Keratinocyte (primary cell): ENCODE results near the gene RNPS1. TPM values are rescaled to one million over a fixed set of nuclear protein-coding genes. Genes with fewer than 3 reads are reported as not detected.

ENCODE experiments used
- DNase-seq: peaks from one replicate; pipeline ENCODE4 v3.0.0-alpha.2; 2011; ENCODE audit warnings: low read depth, missing footprints, low spot score
- FAIRE-seq: peaks from 2 replicates; lab custom pipeline; 2011; peaks lifted over from hg19 to GRCh38; lab: Jason Lieb, UNC
- H2AFZ ChIP-seq: 2 replicates; pipeline ENCODE4 v1.6.0; 2012; ENCODE audit warnings: low read length, control low read depth, inconsistent platforms; ENCODE audit not compliant: control insufficient read depth
- H3K27ac ChIP-seq: 2 replicates; pipeline ENCODE4 v1.5.1; 2011; ENCODE audit warnings: low read length; ENCODE audit not compliant: control insufficient read depth, insufficient read depth
- H3K27me3 ChIP-seq: 3 replicates; pipeline ENCODE4 v1.6.0; 2011; ENCODE audit warnings: low read length; ENCODE audit not compliant: control insufficient read depth, insufficient read depth; ENCODE audit errors: extremely low read depth
- H3K36me3 ChIP-seq, 2 experiments: 2 replicates in 1 of 2; 3 replicates in 1 of 2; pipeline ENCODE4 v1.5.1; 2011; ENCODE audit warnings: low read length in 2 of 2, mild to moderate bottlenecking in 1 of 2; ENCODE audit not compliant: control insufficient read depth in 2 of 2, insufficient read depth in 2 of 2; ENCODE audit errors: extremely low read depth in 1 of 2
- H3K4me1 ChIP-seq: 3 replicates; pipeline ENCODE4 v1.5.1; 2011; ENCODE audit warnings: low read length; ENCODE audit not compliant: control insufficient read depth, insufficient read depth; ENCODE audit errors: extremely low read depth
- H3K4me2 ChIP-seq: 3 replicates; pipeline ENCODE4 v1.6.0; 2011; ENCODE audit warnings: low read depth, low read length; ENCODE audit not compliant: control insufficient read depth, insufficient read depth; ENCODE audit errors: extremely low read depth
- H3K4me3 ChIP-seq, 3 experiments: fragments of 200-600 bp in 1 of 3; sonication (generic) in 1 of 3; 2 replicates in 2 of 3; 3 replicates in 1 of 3; pipeline ENCODE4 v1.5.1; 2011 to 2016; ENCODE audit warnings: low read length in 3 of 3, mild to moderate bottlenecking in 3 of 3, control low read depth in 2 of 3, inconsistent platforms in 1 of 3, low read depth in 1 of 3, mixed read lengths in 1 of 3, mixed run types in 1 of 3, moderate library complexity in 1 of 3; ENCODE audit not compliant: control insufficient read depth in 2 of 3, insufficient read depth in 2 of 3; ENCODE audit errors: extremely low read depth in 1 of 3
- H3K79me2 ChIP-seq: 2 replicates; pipeline ENCODE4 v1.6.0; 2012; ENCODE audit warnings: low read length; ENCODE audit not compliant: control insufficient read depth, insufficient read depth
- H3K9ac ChIP-seq: 3 replicates; pipeline ENCODE4 v1.6.0; 2011; ENCODE audit warnings: low read length; ENCODE audit not compliant: control insufficient read depth, insufficient read depth; ENCODE audit errors: extremely low read depth
- H3K9me1 ChIP-seq: 3 replicates; pipeline ENCODE4 v1.6.0; 2011; ENCODE audit warnings: low read length; ENCODE audit not compliant: control insufficient read depth, insufficient read depth; ENCODE audit errors: extremely low read depth
- H3K9me3 ChIP-seq: 2 replicates; pipeline ENCODE4 v1.5.1; 2012; ENCODE audit warnings: low read depth, low read length; ENCODE audit not compliant: control insufficient read depth
- H4K20me1 ChIP-seq: 3 replicates; pipeline ENCODE4 v1.6.0; 2011; ENCODE audit warnings: low read length; ENCODE audit not compliant: control insufficient read depth, insufficient read depth; ENCODE audit errors: extremely low read depth
- EZH2 ChIP-seq: IDR thresholded peaks from one replicate; pipeline ENCODE4 v1.6.1; 2012; ENCODE audit warnings: inconsistent platforms, mild to moderate bottlenecking, low read length, moderate library complexity
- dilution Hi-C: fragments of 300-500 bp; cut with MboI; formaldehyde crosslinking; loops from one replicate; pipeline ENCODE4 v1.7.0; 2020; ENCODE audit warnings: low sequenced_read_pairs; ENCODE audit not compliant: extremely low pct_ligation_motif_present
- polyA plus RNA-seq, 5 experiments: library from polyadenylated mRNA; depleted of rRNA in 3 of 5; stranded (reverse) in 3 of 5; stranded (forward) in 1 of 5; unstranded in 1 of 5; fragments of >200 nt; gene quantifications; 1 replicate in 1 of 5; 2 replicates in 3 of 5; 3 replicates in 1 of 5; pipeline versions ENCODE4 v1.2.1 to v1.2.3, GENCODE V29; 2011 to 2012; ENCODE audit warnings: missing spikeins in 2 of 5, low read depth in 1 of 5, low replicate concordance in 1 of 5
- small RNA-seq, 3 experiments: library from RNA; depleted of rRNA; stranded (forward); fragments of <200 nt; gene quantifications; one replicate each; pipeline ENCODE3, GENCODE V24; 2012; ENCODE audit warnings: low read depth in 3 of 3, low replicate concordance in 1 of 3; ENCODE audit not compliant: insufficient read length in 3 of 3
- TF ChIP-seq, protein P1 (sequence below), 3 experiments: IDR thresholded peaks in 1 of 3; conservative IDR thresholded peaks in 1 of 3; optimal IDR thresholded peaks in 1 of 3; 2 replicates in 2 of 3; 3 replicates in 1 of 3; pipeline versions ENCODE3 to v1.5.1; 2011; ENCODE audit warnings: low read length in 3 of 3, mild to moderate bottlenecking in 3 of 3, moderate library complexity in 2 of 3, control low read depth in 1 of 3, inconsistent platforms in 1 of 3; ENCODE audit not compliant: insufficient read depth in 2 of 3; ENCODE audit errors: extremely low read depth in 1 of 3

RNPS1 gene
- polyA plus RNA-seq, 1 donor (not counting 4 experiments of a cell fraction or from before 2014, with no cell fraction given) = 89.4 TPM

DNA sequence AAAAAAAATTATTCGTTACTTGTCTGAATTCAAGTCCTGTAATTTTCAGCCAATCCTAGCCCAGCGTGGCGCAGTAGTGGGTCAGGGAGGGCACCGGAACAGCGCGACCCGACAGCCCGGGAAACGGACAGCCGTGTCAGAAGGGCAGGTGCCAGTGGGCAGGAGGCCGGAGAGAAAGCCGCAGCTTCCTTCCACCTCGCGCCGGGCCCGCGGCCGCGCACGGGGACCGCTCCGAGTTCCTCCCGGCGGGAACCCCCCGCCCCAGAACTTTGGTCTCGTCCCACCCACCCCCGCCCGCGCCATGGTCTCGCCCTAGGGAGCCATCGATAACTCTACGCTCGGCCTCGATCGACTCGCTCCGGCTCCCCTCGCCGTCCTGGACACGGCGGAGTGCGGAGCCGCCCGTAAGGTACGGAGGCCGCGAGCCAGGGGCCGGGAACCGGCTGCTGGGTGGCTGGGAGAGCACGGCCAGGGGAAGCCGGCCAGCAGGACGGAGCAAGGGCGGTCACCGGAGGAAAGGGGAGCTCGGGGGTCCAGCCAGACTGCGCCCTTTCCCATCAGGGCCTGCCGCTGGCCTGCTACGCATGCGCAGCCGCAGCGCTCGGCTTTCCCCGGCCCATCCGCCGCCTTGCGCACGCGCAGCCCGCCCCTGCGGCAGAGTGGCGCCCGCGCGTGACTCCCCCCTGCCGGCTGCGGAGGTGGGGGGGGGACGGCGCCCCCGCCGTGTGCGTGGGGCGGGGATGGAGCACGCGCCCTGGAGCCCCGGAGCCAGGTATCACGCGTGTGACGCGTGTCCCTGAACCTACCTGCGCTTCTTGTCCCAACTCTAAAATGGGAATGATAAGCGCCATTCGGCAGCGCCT is 62.6 kb downstream of the RNPS1 start, which contains the start of gene MLST8:
MLST8 (plus strand) TSS at position 351 of the 863 bp plus-strand sequence. CDS start 632 bp downstream, outside the sequence.
- no peaks in the 10 kb centered on the region for H3K27me3 ChIP-seq
- H3K9me3 ChIP-seq = no peaks in the 10 kb centered on the region
- TF ChIP-seq EZH2 = no peak
- TF ChIP-seq, protein P1, sequence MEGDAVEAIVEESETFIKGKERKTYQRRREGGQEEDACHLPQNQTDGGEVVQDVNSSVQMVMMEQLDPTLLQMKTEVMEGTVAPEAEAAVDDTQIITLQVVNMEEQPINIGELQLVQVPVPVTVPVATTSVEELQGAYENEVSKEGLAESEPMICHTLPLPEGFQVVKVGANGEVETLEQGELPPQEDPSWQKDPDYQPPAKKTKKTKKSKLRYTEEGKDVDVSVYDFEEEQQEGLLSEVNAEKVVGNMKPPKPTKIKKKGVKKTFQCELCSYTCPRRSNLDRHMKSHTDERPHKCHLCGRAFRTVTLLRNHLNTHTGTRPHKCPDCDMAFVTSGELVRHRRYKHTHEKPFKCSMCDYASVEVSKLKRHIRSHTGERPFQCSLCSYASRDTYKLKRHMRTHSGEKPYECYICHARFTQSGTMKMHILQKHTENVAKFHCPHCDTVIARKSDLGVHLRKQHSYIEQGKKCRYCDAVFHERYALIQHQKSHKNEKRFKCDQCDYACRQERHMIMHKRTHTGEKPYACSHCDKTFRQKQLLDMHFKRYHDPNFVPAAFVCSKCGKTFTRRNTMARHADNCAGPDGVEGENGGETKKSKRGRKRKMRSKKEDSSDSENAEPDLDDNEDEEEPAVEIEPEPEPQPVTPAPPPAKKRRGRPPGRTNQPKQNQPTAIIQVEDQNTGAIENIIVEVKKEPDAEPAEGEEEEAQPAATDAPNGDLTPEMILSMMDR (optimal IDR thresholded peaks at IDR 0.05 in 1 of 3, IDR thresholded peaks at IDR 0.05 in 1 of 3, conservative IDR thresholded peaks at IDR 0.05 in 1 of 3; ENCODE audit: extremely low read depth in 1 of 3, insufficient read depth in 2 of 3, low read length in 3 of 3) = peak in 2 of 3 experiments; percentile 4 to 32
- peak within 1 kb of the TSS; percentile 93 for H3K9ac ChIP-seq
- peaks cover 7% of the 10 kb centered on the region for H3K79me2 ChIP-seq
- peak within 1 kb of the TSS; percentile 89 for H3K4me2 ChIP-seq
- H3K4me3 ChIP-seq = peak within 1 kb of the TSS; percentile 73 to 95 (median 77)
- H2AFZ ChIP-seq = peak within 1 kb of the TSS; percentile 97
- H3K36me3 ChIP-seq = peaks cover 12% of the 10 kb centered on the region in 2 experiments
- no peak for FAIRE-seq
- DNase-seq = no peak
- H3K4me1 ChIP-seq = peaks cover 9% of the 10 kb centered on the region
- no peaks in the 10 kb centered on the region for H3K9me1 ChIP-seq
- peak within 1 kb of the TSS; percentile 84 for H3K27ac ChIP-seq
- dilution Hi-C loops = no loop called here
- no peaks in the 10 kb centered on the region for H4K20me1 ChIP-seq

DNA sequence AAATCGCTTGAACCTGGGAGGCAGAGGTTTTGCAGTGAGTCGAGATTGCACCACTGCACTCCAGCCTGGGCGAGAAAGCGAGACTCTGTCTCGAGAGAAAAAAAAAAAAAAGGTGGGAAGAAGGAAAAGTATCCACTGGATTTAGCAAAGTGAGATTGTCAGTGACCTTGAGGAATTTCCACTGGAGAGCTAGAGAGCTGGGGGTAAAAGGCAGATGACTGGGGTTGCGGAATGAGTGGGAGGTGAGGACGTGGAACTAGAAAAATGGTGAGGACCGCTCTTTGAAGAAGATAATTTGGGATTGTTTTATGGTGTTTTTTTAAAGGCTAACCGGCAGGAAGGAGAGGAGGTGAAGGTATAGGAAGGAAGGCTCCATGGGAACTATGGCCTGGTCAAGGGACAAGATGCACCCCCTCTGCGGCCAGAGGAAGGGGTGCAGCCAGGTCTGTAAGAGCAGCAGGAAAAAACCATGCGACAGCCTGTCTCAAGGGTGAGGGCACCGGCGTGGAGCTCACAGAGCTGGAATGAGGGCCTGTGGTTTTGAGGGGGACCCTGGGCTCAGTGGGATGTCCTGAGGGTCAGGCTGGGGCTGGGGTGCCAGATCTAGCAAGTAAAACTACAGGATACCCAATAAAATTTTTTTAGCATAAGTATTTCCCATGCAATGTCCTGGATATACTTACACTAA is 63.4 kb downstream of the RNPS1 start:
- peaks cover 7% of the 10 kb centered on the region for H3K79me2 ChIP-seq
- no peaks in the 10 kb centered on the region for H3K9me3 ChIP-seq
- peak overlapping the region; percentile 93 for H3K9ac ChIP-seq
- H3K4me3 ChIP-seq = peak overlapping the region; percentile 73 to 95 (median 77)
- peaks cover 12% of the 10 kb centered on the region in 2 experiments for H3K36me3 ChIP-seq
- dilution Hi-C loops = no loop called here
- no peaks in the 10 kb centered on the region for H4K20me1 ChIP-seq
- FAIRE-seq (no peak), DNase-seq (no peak)
- peaks cover 9% of the 10 kb centered on the region for H3K4me1 ChIP-seq
- H3K9me1 ChIP-seq = no peaks in the 10 kb centered on the region
- no peaks in the 10 kb centered on the region for H3K27me3 ChIP-seq
- H3K4me2 ChIP-seq = peak overlapping the region; percentile 89
- TF ChIP-seq EZH2 = no peak
- TF ChIP-seq, protein P1 (optimal IDR thresholded peaks at IDR 0.05 in 1 of 3, IDR thresholded peaks at IDR 0.05 in 1 of 3, conservative IDR thresholded peaks at IDR 0.05 in 1 of 3; ENCODE audit: extremely low read depth in 1 of 3, insufficient read depth in 2 of 3, low read length in 3 of 3) = no peak
- peak overlapping the region; percentile 84 for H3K27ac ChIP-seq
- peak overlapping the region; percentile 92 for H2AFZ ChIP-seq

Small RNA genes within 50 kb of the gene (small RNA-seq; reads per million reads assigned to genes)
- gene MIR3677 (0 to 0.33 (median 0.07) reads per million in 3 experiments), gene MIR4717 (0 reads per million in 3 experiments)

Other genes starting within 250 kb of the RNPS1 start
- gene NPW, start 248.3 kb downstream of the RNPS1 start, polyA plus RNA-seq = 0.23 TPM in 1 of 3 replicates, not detected in the others
- gene NHERF2, start 241.2 kb downstream of the RNPS1 start, polyA plus RNA-seq = 5.9 to 10.1 TPM (median 9.0 TPM) in 3 replicates
- gene NTHL1, start 220.3 kb downstream of the RNPS1 start, polyA plus RNA-seq = 8.5 to 16.0 TPM (median 10.9 TPM) in 3 replicates
- 22.6 to 28.8 TPM (median 23.3 TPM) in 3 replicates for gene TSC2, start 220.1 kb downstream of the RNPS1 start, polyA plus RNA-seq
- gene PKD1, start 132.2 kb downstream of the RNPS1 start, polyA plus RNA-seq = 10.6 to 22.9 TPM (median 16.4 TPM) in 3 replicates
- 0.44 to 0.91 TPM (median 0.58 TPM) in 3 replicates for gene RAB26, start 119.5 kb downstream of the RNPS1 start, polyA plus RNA-seq
- 38.4 to 52.1 TPM (median 45.9 TPM) in 3 replicates for gene TRAF7, start 112.3 kb downstream of the RNPS1 start, polyA plus RNA-seq
- 0.01 to 0.45 TPM (median 0.04 TPM) in 3 replicates for gene CASKIN1, start 71.5 kb downstream of the RNPS1 start, polyA plus RNA-seq
- gene MLST8, start 62.7 kb downstream of the RNPS1 start, polyA plus RNA-seq = 35.7 to 68.9 TPM (median 54.7 TPM) in 3 replicates
- gene BRICD5, start 57.3 kb downstream of the RNPS1 start, polyA plus RNA-seq = 1.8 to 5.9 TPM (median 3.5 TPM) in 3 replicates
- 10.3 to 18.0 TPM (median 10.4 TPM) in 3 replicates for gene PGP, start 53.3 kb downstream of the RNPS1 start, polyA plus RNA-seq
- gene E4F1, start 44.5 kb downstream of the RNPS1 start, polyA plus RNA-seq = 10.5 to 24.7 TPM (median 11.1 TPM) in 3 replicates
- gene DNASE1L2, start 31.7 kb downstream of the RNPS1 start, polyA plus RNA-seq = 0.31 to 1.1 TPM (median 0.41 TPM) in 3 replicates
- gene ECI1, start 16.5 kb downstream of the RNPS1 start, polyA plus RNA-seq = 19.7 to 32.0 TPM (median 24.2 TPM) in 3 replicates
- gene ABCA3, start 72.6 kb upstream of the RNPS1 start, polyA plus RNA-seq = 0.06 to 0.08 TPM (median 0.08 TPM) in 3 replicates
- gene CCNF, start 161.3 kb upstream of the RNPS1 start, polyA plus RNA-seq = 1.3 to 8.3 TPM (median 3.5 TPM) in 3 replicates
- 2.4 to 2.8 TPM (median 2.7 TPM) in 3 replicates for gene TEDC2, start 192.0 kb upstream of the RNPS1 start, polyA plus RNA-seq
- gene NTN3, start 203.2 kb upstream of the RNPS1 start, polyA plus RNA-seq = not detected in 3 replicates
- gene TBC1D24, start 207.0 kb upstream of the RNPS1 start, polyA plus RNA-seq = 2.4 to 3.6 TPM (median 3.0 TPM) in 3 replicates
- 10.6 to 109 TPM (median 11.4 TPM) in 3 replicates for gene ATP6V0C, start 245.8 kb upstream of the RNPS1 start, polyA plus RNA-seq